Testis (tissue), 3 donors: Measurements from ENCODE around the gene GRIA1. TPM values are rescaled to one million over a fixed set of nuclear protein-coding genes. Genes with fewer than 3 reads are reported as not detected.

Experiments
- DNase-seq: peaks from one replicate; pipeline ENCODE4 v3.0.0-alpha.2; 2019
- H3K27ac ChIP-seq, 2 donors: fragments of 200-600 bp; sonication (generic); one replicate each; pipeline ENCODE4 v1.5.1; 2019
- H3K27me3 ChIP-seq: fragments of 200-600 bp; sonication (generic); one replicate; pipeline ENCODE4 v1.5.1; 2019
- H3K36me3 ChIP-seq: fragments of 200-600 bp; sonication (generic); one replicate; pipeline ENCODE4 v1.5.1; 2017; ENCODE audit warnings: low read depth; ENCODE audit errors: missing control alignments
- H3K4me1 ChIP-seq: fragments of 200-600 bp; sonication (generic); one replicate; pipeline ENCODE4 v1.5.1; 2019
- H3K4me3 ChIP-seq, 2 donors: fragments of 200-600 bp; sonication (generic); one replicate each; pipeline ENCODE4 v1.5.1; 2017 to 2019
- H3K9me3 ChIP-seq: fragments of 200-600 bp; sonication (generic); one replicate; pipeline ENCODE4 v1.5.1; 2017
- CTCF ChIP-seq, 3 experiments: fragments of 450-650 bp in 2 of 3; fragments of 200-600 bp in 1 of 3; sonication (generic) in 1 of 3; IDR thresholded peaks; one replicate each; pipeline ENCODE4 v1.5.1; 2016 to 2019; ENCODE audit warnings: antibody characterized with exemption in 3 of 3, mild to moderate bottlenecking in 2 of 3, moderate library complexity in 1 of 3
- POLR2A ChIP-seq: fragments of 450-650 bp; IDR thresholded peaks from one replicate; pipeline ENCODE4 v1.6.1; 2017; ENCODE audit warnings: antibody characterized with exemption, mild to moderate bottlenecking, moderate library complexity
- WGBS, 2 donors: methylation state at CpG; one replicate each; pipeline ENCODE4 v1.1.5; 2018; 5-methylcytosine and 5-hydroxymethylcytosine counted together
- intact Hi-C: fragments of 100-400 bp; cut with DNase I; formaldehyde crosslinking; loops from one replicate; pipeline ENCODE4 v1.15.1; 2023; ENCODE audit warnings: low total_unique reads
- polyA plus RNA-seq: library from polyadenylated mRNA; stranded (reverse); fragments of 350-450 nt; fragmentation: Illumina TruSeq; extraction: RNeasy Lipid Tissue Mini Kit (QIAGEN cat#74804); gene quantifications from one replicate; pipeline ENCODE4 v1.2.3, GENCODE V29; 2014; ENCODE audit warnings: low read depth, low replicate concordance; ENCODE audit not compliant: insufficient read depth
- total RNA-seq, 2 donors: library from RNA; depleted of rRNA; stranded (reverse); fragments of >200 nt; gene quantifications; one replicate each; pipeline ENCODE4 v1.2.3, GENCODE V29; 2016

The GRIA1 gene
- total and polyA plus RNA-seq, 3 donors from 2014 or later, result 0.93 to 5.4 (median 3.5) TPM

- DNase-seq, result no peak
- WGBS, 2 donors, result 89 to 92% methylated on average over 3 of the region's 3 CpGs
- no peaks in the 10 kb centered on the region for H3K9me3 ChIP-seq
- intact Hi-C loops, result no loop called here
- TF ChIP-seq POLR2A (no peak), CTCF (IDR thresholded peaks at IDR 0.05) (no peak)
- no peaks in the 10 kb centered on the region for H3K4me1 ChIP-seq
- H3K27me3 ChIP-seq, result no peaks in the 10 kb centered on the region
- no peaks in the 10 kb centered on the region for H3K36me3 ChIP-seq
- H3K27ac ChIP-seq, result no peak overlapping the region
- H3K4me3 ChIP-seq, result no peak overlapping the region
These were observed 68.5 kb downstream of the GRIA1 start for GRCh38 chr5:153558957-153559356.

- Histone ChIP-seq H3K36me3 (no peaks in the 10 kb centered on the region), H3K4me1 (no peaks in the 10 kb centered on the region), H3K4me3 (no peak overlapping the region), H3K9me3 (no peaks in the 10 kb centered on the region), H3K27me3 (no peaks in the 10 kb centered on the region), H3K27ac (no peak overlapping the region)
- intact Hi-C loops, result no loop called here
- no peak for TF ChIP-seq POLR2A
- TF ChIP-seq CTCF (IDR thresholded peaks at IDR 0.05), result no peak
- 58 to 66% methylated on average over 1 of the region's 1 CpG for WGBS, 2 donors
- no peak for DNase-seq
These were observed 69.5 kb downstream of the GRIA1 start for GRCh38 chr5:153559926-153560325.

- H3K4me1 ChIP-seq, result no peaks in the 10 kb centered on the region
- 72 to 74% methylated on average over 1 of the region's 1 CpG for WGBS, 2 donors
- H3K36me3 ChIP-seq, result no peaks in the 10 kb centered on the region
- H3K27ac ChIP-seq, result no peak overlapping the region
- H3K9me3 ChIP-seq, result no peaks in the 10 kb centered on the region
- no peaks in the 10 kb centered on the region for H3K27me3 ChIP-seq
- no peak for TF ChIP-seq POLR2A
- TF ChIP-seq CTCF (IDR thresholded peaks at IDR 0.05), result no peak
- no peak for DNase-seq
- intact Hi-C loops, result no loop called here
- no peak overlapping the region for H3K4me3 ChIP-seq
These were observed 71.7 kb downstream of the GRIA1 start for GRCh38 chr5:153562189-153562588.

GRCh38 chr5:153565822-153566221 is 75.4 kb downstream of the GRIA1 start:
- no peaks in the 10 kb centered on the region for H3K4me1 ChIP-seq
- no peaks in the 10 kb centered on the region for H3K9me3 ChIP-seq
- no peak for DNase-seq
- WGBS, 2 donors, result 74 to 94% methylated on average over 1 of the region's 1 CpG
- TF ChIP-seq CTCF (IDR thresholded peaks at IDR 0.05) (no peak), POLR2A (no peak)
- H3K27me3 ChIP-seq, result no peaks in the 10 kb centered on the region
- no peaks in the 10 kb centered on the region for H3K36me3 ChIP-seq
- H3K27ac ChIP-seq, result no peak overlapping the region
- no peak overlapping the region for H3K4me3 ChIP-seq
- intact Hi-C loops, result no loop called here

GRCh38 chr5:153569036-153569435 is 78.6 kb downstream of the GRIA1 start:
- WGBS, 2 donors, result 43 to 73% methylated on average over 1 of the region's 1 CpG
- Histone ChIP-seq H3K27ac (no peak overlapping the region), H3K9me3 (no peaks in the 10 kb centered on the region), H3K4me3 (no peak overlapping the region), H3K27me3 (no peaks in the 10 kb centered on the region), H3K4me1 (no peaks in the 10 kb centered on the region), H3K36me3 (no peaks in the 10 kb centered on the region)
- TF ChIP-seq POLR2A (no peak), CTCF (IDR thresholded peaks at IDR 0.05) (no peak)
- no peak for DNase-seq
- intact Hi-C loops, result no loop called here
